T-cell (primary cell): ENCODE measurements around the gene PDIA5. TPM values are rescaled to one million over a fixed set of nuclear protein-coding genes. Genes with fewer than 3 reads are reported as not detected.

Experiments used
- ATAC-seq, 4 experiments: fragments of 200-7000 bp in 3 of 4; fragments of 150-1000 bp in 1 of 4; cut with Tn5 transposase; replicated peaks in 1 of 4; 1 replicate in 3 of 4; 2 replicates in 1 of 4; pipeline ENCODE4 v1.10.0; 2021; ENCODE audit warnings: moderate library complexity in 3 of 4, mild to moderate bottlenecking in 2 of 4, moderate number of reproducible peaks in 1 of 4
- CTCF ChIA-PET, 2 donors: fragments of 300-600 bp; sonication (Branson Sonifier 250); formaldehyde crosslinking; loops; one replicate each; lab custom pipeline; 2022; ENCODE audit warnings: antibody characterized with exemption in 2 of 2; lab: Charles Lee
- POLR2A ChIA-PET, 2 donors: fragments of 300-600 bp; sonication (Branson Sonifier 250); formaldehyde crosslinking; loops; one replicate each; lab custom pipeline; 2022; ENCODE audit warnings: antibody characterized with exemption in 2 of 2; lab: Charles Lee
- DNase-seq, 35 experiments: peaks; one replicate each; pipeline versions ENCODE4 v3.0.0 to v3.0.0-alpha.2; 2013 to 2023
- H3K27ac ChIP-seq: one replicate; pipeline ENCODE4 v1.5.1; 2013; ENCODE audit warnings: low read length
- H3K27me3 ChIP-seq, 2 experiments: replicated peaks in 1 of 2; 1 replicate in 1 of 2; 2 replicates in 1 of 2; pipeline versions ENCODE4 v1.6.1 to v1.7.0; 2013; ENCODE audit warnings: low read length in 1 of 2, mixed read lengths in 1 of 2; ENCODE audit not compliant: control insufficient read depth in 2 of 2, insufficient read depth in 2 of 2; ENCODE audit errors: extremely low read depth in 1 of 2
- H3K36me3 ChIP-seq, 2 donors: 1 replicate in 1 of 2; 2 replicates in 1 of 2; pipeline versions ENCODE4 v1.6.1 to v1.7.0; 2013; ENCODE audit warnings: low read length in 1 of 2; ENCODE audit not compliant: control insufficient read depth in 2 of 2, insufficient read depth in 1 of 2; ENCODE audit errors: extremely low read depth in 1 of 2
- H3K4me1 ChIP-seq, 2 experiments: 1 replicate in 1 of 2; 2 replicates in 1 of 2; pipeline versions ENCODE4 v1.6.1 to v1.7.0; 2013; ENCODE audit warnings: low read length in 2 of 2, mixed read lengths in 1 of 2; ENCODE audit not compliant: insufficient read depth in 2 of 2, control insufficient read depth in 1 of 2; ENCODE audit errors: extremely low read depth in 1 of 2
- H3K4me3 ChIP-seq, 2 donors: 1 replicate in 1 of 2; 2 replicates in 1 of 2; pipeline versions ENCODE4 v1.5.1 to v1.7.0; 2013; ENCODE audit warnings: mild to moderate bottlenecking in 2 of 2, low read length in 1 of 2, moderate library complexity in 1 of 2; ENCODE audit not compliant: control insufficient read depth in 1 of 2; ENCODE audit errors: extremely low read depth in 1 of 2
- H3K9me3 ChIP-seq: 2 replicates; pipeline ENCODE4 v1.7.0; 2013
- H3K27ac Mint-ChIP-seq, 2 donors: one replicate each; pipeline ENCODE4 v1.8.0; 2020 to 2021; ENCODE audit warnings: mild to moderate bottlenecking in 2 of 2, mixed read lengths in 2 of 2
- H3K27me3 Mint-ChIP-seq, 2 donors: one replicate each; pipeline ENCODE4 v1.8.0; 2021 to 2022; ENCODE audit warnings: mixed read lengths in 2 of 2
- H3K36me3 Mint-ChIP-seq: one replicate; pipeline ENCODE4 v1.8.0; 2021; ENCODE audit warnings: mixed read lengths
- H3K4me1 Mint-ChIP-seq, 3 donors: one replicate each; pipeline ENCODE4 v1.8.0; 2020 to 2022; ENCODE audit warnings: mixed read lengths in 3 of 3, mild to moderate bottlenecking in 1 of 3
- H3K4me3 Mint-ChIP-seq, 3 donors: one replicate each; pipeline ENCODE4 v1.8.0; 2020 to 2022; ENCODE audit warnings: mild to moderate bottlenecking in 3 of 3, mixed read lengths in 3 of 3, moderate library complexity in 3 of 3
- H3K9me3 Mint-ChIP-seq, 3 donors: one replicate each; pipeline ENCODE4 v1.8.0; 2020 to 2022; ENCODE audit warnings: mixed read lengths in 3 of 3
- WGBS: methylation state at CpG from one replicate; pipeline ENCODE4 v1.1.5; 2013; ENCODE audit warnings: missing lambda C conversion rate; ENCODE audit not compliant: insufficient coverage; 5-methylcytosine and 5-hydroxymethylcytosine counted together
- total RNA-seq, 35 experiments: library from RNA in 6 of 35; stranded (reverse) in 6 of 35; fragments of 120-200 nt in 1 of 35; gene quantifications; one replicate each; pipeline versions ENCODE4 v1.2.1 to v1.2.4 and lab custom pipeline; 2013 to 2026

The PDIA5 gene
- total RNA-seq, 5 donors from 2014 or later (not counting 1 experiment from before 2014, with no cell fraction given) = 5.4 to 8.2 (median 7.0) TPM

GRCh38 chr3:123202451-123202850 lies 135.6 kb downstream of the PDIA5 start:
- Mint-ChIP-seq H3K4me1 (peaks cover 25 to 34% (median 30%) of the 10 kb centered on the region in 3 donors), H3K9me3 (peaks cover 0 to 15% (median 8%) of the 10 kb centered on the region in 3 donors), H3K27ac (peak overlapping the region; percentile 97 to 98), H3K27me3 (no peaks in the 10 kb centered on the region), H3K36me3 (no peaks in the 10 kb centered on the region), H3K4me3 (peak overlapping the region; percentile 84 to 92 (median 92))
- CTCF ChIA-PET = interaction anchor here in 1 of 2 donors (0.7 kb wide), 1 partner anchor 1378 kb away, joined by 3 read pairs; no protein-coding TSS in a partner anchor
- POLR2A ChIA-PET = interaction anchor here in 1 of 2 donors (1.0 to 1.8 kb wide), 5 partner anchors 13 to 818 kb away, joined by 4 to 11 read pairs (median 6); partner anchors contain the start of genes FAM162A, HSPBAP1 and KPNA1
- H3K4me1 ChIP-seq = peaks cover 9 to 18% of the 10 kb centered on the region in 2 experiments
- 7% methylated on average over 7 of the region's 7 CpGs for WGBS
- H3K4me3 ChIP-seq = peak overlapping the region; percentile 70 to 91
- ATAC-seq (no peak), DNase-seq (peak in 1 of 35 experiments; percentile 2)
- no peaks in the 10 kb centered on the region for H3K27me3 ChIP-seq
- H3K9me3 ChIP-seq = no peaks in the 10 kb centered on the region
- H3K36me3 ChIP-seq = no peaks in the 10 kb centered on the region
- peak overlapping the region; percentile 98 for H3K27ac ChIP-seq

Other genes with a start within 250 kb of the PDIA5 start
- under 1 TPM in 4 of 5 donors, not detected in 1; 0.08 to 0.32 (median 0.21) TPM for gene SEMA5B, start 39.3 kb upstream of the PDIA5 start, total RNA-seq
- 10 to 100 TPM; 14.4 to 22.5 (median 18.7) TPM for gene SEC22A, start 134.9 kb downstream of the PDIA5 start, total RNA-seq